K562 (cell line): ENCODE measurements around the gene SPATA21. TPM values are rescaled to one million over a fixed set of nuclear protein-coding genes. Genes with fewer than 3 reads are reported as not detected.

Source experiments
- GABPB2 ChIP-seq: fragments of 250-450 bp; sonication (Bioruptor Pico); conservative IDR thresholded peaks from 2 replicates; pipeline ENCODE4 v1.5.1; 2021; ENCODE audit warnings: mild to moderate bottlenecking
- MAZ ChIP-seq, 2 experiments: fragments of 450-650 bp in 1 of 2; sonication (generic) in 1 of 2; formaldehyde crosslinking; IDR thresholded peaks in 1 of 2; conservative IDR thresholded peaks in 1 of 2; 2 replicates each; pipeline versions ENCODE4 v1.4.0 to v1.5.0; 2020; ENCODE audit warnings: mild to moderate bottlenecking in 1 of 2, missing genetic modification reagents in 1 of 2
- MCM7 ChIP-seq, 2 experiments: fragments of 450-650 bp; IDR thresholded peaks; 2 replicates each; pipeline ENCODE4 v1.6.1; 2016 to 2018
- PRPF4 ChIP-seq: fragments of 200-400 bp; formaldehyde crosslinking; IDR thresholded peaks from one replicate; pipeline ENCODE4 v1.6.1; 2017; ENCODE audit warnings: low read length, low read depth, mild to moderate bottlenecking; ENCODE audit not compliant: insufficient read depth, poor library complexity, severe bottlenecking
- RFX7 ChIP-seq: fragments of 250-450 bp; sonication (Bioruptor Pico); IDR thresholded peaks from 2 replicates; pipeline ENCODE4 v1.5.1; 2021; ENCODE audit warnings: mild to moderate bottlenecking
- SLC30A9 ChIP-seq: fragments of 250-450 bp; sonication (Bioruptor Pico); IDR thresholded peaks from 2 replicates; pipeline ENCODE4 v1.8.0; 2022; ENCODE audit warnings: mild to moderate bottlenecking, moderate library complexity
- SOX6 ChIP-seq: fragments of 450-650 bp; IDR thresholded peaks from 2 replicates; pipeline ENCODE4 v1.6.1; 2014; ENCODE audit warnings: mild to moderate bottlenecking
- TBL1XR1 ChIP-seq, 2 experiments: IDR thresholded peaks; 2 replicates each; pipeline ENCODE4 v1.6.1; 2012; ENCODE audit warnings: improper control_type of control experiment in 2 of 2, low read length in 2 of 2, mild to moderate bottlenecking in 1 of 2
- WHSC1 ChIP-seq: IDR thresholded peaks from one replicate; pipeline ENCODE4 v1.6.1; 2012; ENCODE audit warnings: low read length, control low read depth, inconsistent platforms
- ZNF133 ChIP-seq: fragments of 250-450 bp; sonication (Bioruptor Pico); IDR thresholded peaks from 2 replicates; pipeline ENCODE4 v1.4.0; 2020; ENCODE audit warnings: mild to moderate bottlenecking
- ZNF146 ChIP-seq: IDR thresholded peaks from one replicate; pipeline ENCODE4 v1.6.1; 2018; ENCODE audit warnings: missing compliant biosample characterization; ENCODE audit not compliant: unreplicated experiment
- ZNF174 ChIP-seq: fragments of 250-450 bp; sonication (Bioruptor Pico); IDR thresholded peaks from 2 replicates; pipeline ENCODE4 v1.4.0; 2020; ENCODE audit warnings: mild to moderate bottlenecking
- ZNF217 ChIP-seq: sonication (generic); formaldehyde crosslinking; IDR thresholded peaks from 2 replicates; pipeline ENCODE4 v1.8.0; 2022; ENCODE audit warnings: mild to moderate bottlenecking, missing genetic modification reagents
- ZNF263 ChIP-seq: sonication (generic); formaldehyde crosslinking; IDR thresholded peaks from 2 replicates; pipeline ENCODE4 v1.8.0; 2022; ENCODE audit warnings: mild to moderate bottlenecking, missing genetic modification reagents, borderline replicate concordance
- ZNF507 ChIP-seq: conservative IDR thresholded peaks from 2 replicates; pipeline ENCODE4 v1.6.1; 2017; ENCODE audit warnings: missing genetic modification characterization, missing compliant biosample characterization
- ZSCAN29 ChIP-seq: fragments of 450-650 bp; IDR thresholded peaks from 2 replicates; pipeline ENCODE4 v1.6.1; 2017
- polyA plus RNA-seq, 8 experiments: library from polyadenylated mRNA; depleted of rRNA in 4 of 8; stranded (reverse) in 5 of 8; unstranded in 3 of 8; fragments of >200 nt; fragmentation: Nextera tagmentation in 2 of 8; fragmentation: Illumina TruSeq in 1 of 8; extraction: Ambion mirVana in 2 of 8; extraction: Trizol in 1 of 8; gene quantifications; 2 replicates each; pipeline versions ENCODE4 v1.2.1 to v1.2.3, GENCODE V29; 2011 to 2014; ENCODE audit warnings: inconsistent platforms in 1 of 8, missing spikeins in 1 of 8
- total RNA-seq, 7 experiments: library from RNA; depleted of rRNA in 6 of 7; stranded (reverse); fragments of >200 nt in 6 of 7; fragmentation: Illumina TruSeq in 2 of 7; extraction: Trizol in 2 of 7; gene quantifications; 2 replicates each; pipeline versions ENCODE4 v1.2.1 to v1.2.3, GENCODE V29; 2011 to 2021; ENCODE audit warnings: low replicate concordance in 1 of 7
- TF ChIP-seq, protein P1 (sequence below): fragments of 150-350 bp; IDR thresholded peaks from 2 replicates; pipeline ENCODE4 v1.6.1; 2014; ENCODE audit warnings: low read depth, mild to moderate bottlenecking, low read length, borderline replicate concordance
- TF ChIP-seq, protein P2 (sequence below): sonication (generic); formaldehyde crosslinking; IDR thresholded peaks from 2 replicates; pipeline ENCODE4 v1.8.1; 2023; ENCODE audit warnings: mild to moderate bottlenecking, missing genetic modification reagents
- TF ChIP-seq, protein P3 (sequence below): IDR thresholded peaks from 2 replicates; pipeline ENCODE4 v1.6.1; 2014; ENCODE audit warnings: antibody characterized with exemption
- TF ChIP-seq, protein P4 (sequence below), 2 experiments: fragments of 450-650 bp; IDR thresholded peaks; 2 replicates each; pipeline ENCODE4 v1.6.1; 2016

Gene SPATA21
- total and polyA plus RNA-seq, 9 of the 15 experiments (the other 6 are each of a cell fraction or from before 2014, with no cell fraction given): 0.10 to 0.36 (median 0.13) TPM; not detected in 3

DNA sequence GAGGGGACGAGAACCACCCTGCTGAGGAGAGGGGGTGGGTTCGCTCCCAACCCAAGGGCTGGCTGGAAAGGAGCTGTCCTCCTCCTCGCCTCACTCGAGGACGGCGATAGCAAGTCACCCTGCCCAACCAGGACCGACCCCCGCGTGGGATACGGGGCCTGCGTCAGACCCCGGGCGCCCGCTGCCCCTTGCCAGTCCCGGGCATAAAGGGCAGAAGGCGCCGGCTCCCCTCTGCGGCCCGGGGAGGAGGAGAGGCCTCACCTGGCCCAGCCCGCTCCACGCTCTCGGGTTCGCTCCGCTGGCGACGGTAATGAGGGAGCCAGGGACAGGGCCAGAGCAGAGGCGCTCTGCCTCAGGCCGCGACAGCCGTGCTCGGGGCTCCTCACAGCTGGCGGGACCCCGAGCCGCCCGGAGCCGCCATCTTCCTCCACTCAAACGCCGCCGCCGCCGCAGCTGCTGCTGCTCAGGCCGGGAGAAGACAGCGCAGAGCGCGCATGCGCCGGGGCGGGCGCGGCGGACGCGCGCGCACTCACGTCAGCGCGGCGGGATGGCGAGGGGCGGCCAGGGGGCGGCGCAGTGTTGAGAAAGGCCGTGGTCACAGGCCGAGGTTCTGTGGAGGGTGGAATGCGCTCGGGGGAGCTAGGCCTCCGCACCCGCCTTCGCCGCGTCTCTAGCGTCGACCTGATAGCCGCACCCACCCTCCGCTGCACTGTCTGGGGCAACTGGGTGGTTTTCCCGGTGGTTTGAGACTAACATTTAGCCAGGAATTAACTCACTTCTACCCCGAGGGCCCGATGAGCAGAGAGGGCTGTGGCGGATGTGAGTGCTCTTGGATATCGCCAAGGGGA lies 85.0 kb downstream of the SPATA21 start, which contains the start of gene FBXO42 (continued):
- TF ChIP-seq ZNF263 (CRISPR knock-in tag): peak; percentile 57; the same call in 1 of the 2 replicates
- TF ChIP-seq GABPB2: no peak; the same call in 1 of the 2 replicates
- no peak for TF ChIP-seq ZNF507 (tag)
- TF ChIP-seq SLC30A9: no peak
- TF ChIP-seq, protein P1, sequence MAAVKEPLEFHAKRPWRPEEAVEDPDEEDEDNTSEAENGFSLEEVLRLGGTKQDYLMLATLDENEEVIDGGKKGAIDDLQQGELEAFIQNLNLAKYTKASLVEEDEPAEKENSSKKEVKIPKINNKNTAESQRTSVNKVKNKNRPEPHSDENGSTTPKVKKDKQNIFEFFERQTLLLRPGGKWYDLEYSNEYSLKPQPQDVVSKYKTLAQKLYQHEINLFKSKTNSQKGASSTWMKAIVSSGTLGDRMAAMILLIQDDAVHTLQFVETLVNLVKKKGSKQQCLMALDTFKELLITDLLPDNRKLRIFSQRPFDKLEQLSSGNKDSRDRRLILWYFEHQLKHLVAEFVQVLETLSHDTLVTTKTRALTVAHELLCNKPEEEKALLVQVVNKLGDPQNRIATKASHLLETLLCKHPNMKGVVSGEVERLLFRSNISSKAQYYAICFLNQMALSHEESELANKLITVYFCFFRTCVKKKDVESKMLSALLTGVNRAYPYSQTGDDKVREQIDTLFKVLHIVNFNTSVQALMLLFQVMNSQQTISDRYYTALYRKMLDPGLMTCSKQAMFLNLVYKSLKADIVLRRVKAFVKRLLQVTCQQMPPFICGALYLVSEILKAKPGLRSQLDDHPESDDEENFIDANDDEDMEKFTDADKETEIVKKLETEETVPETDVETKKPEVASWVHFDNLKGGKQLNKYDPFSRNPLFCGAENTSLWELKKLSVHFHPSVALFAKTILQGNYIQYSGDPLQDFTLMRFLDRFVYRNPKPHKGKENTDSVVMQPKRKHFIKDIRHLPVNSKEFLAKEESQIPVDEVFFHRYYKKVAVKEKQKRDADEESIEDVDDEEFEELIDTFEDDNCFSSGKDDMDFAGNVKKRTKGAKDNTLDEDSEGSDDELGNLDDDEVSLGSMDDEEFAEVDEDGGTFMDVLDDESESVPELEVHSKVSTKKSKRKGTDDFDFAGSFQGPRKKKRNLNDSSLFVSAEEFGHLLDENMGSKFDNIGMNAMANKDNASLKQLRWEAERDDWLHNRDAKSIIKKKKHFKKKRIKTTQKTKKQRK: no peak
- TF ChIP-seq MCM7 (IDR thresholded peaks at IDR 0.05): no peak
- no peak for TF ChIP-seq RFX7 (CRISPR knock-in tag)
- TF ChIP-seq, protein P2, sequence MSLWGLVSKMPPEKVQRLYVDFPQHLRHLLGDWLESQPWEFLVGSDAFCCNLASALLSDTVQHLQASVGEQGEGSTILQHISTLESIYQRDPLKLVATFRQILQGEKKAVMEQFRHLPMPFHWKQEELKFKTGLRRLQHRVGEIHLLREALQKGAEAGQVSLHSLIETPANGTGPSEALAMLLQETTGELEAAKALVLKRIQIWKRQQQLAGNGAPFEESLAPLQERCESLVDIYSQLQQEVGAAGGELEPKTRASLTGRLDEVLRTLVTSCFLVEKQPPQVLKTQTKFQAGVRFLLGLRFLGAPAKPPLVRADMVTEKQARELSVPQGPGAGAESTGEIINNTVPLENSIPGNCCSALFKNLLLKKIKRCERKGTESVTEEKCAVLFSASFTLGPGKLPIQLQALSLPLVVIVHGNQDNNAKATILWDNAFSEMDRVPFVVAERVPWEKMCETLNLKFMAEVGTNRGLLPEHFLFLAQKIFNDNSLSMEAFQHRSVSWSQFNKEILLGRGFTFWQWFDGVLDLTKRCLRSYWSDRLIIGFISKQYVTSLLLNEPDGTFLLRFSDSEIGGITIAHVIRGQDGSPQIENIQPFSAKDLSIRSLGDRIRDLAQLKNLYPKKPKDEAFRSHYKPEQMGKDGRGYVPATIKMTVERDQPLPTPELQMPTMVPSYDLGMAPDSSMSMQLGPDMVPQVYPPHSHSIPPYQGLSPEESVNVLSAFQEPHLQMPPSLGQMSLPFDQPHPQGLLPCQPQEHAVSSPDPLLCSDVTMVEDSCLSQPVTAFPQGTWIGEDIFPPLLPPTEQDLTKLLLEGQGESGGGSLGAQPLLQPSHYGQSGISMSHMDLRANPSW (CRISPR knock-in tag): no peak
- no peak for TF ChIP-seq ZNF174
- TF ChIP-seq WHSC1: no peak
- TF ChIP-seq, protein P3, sequence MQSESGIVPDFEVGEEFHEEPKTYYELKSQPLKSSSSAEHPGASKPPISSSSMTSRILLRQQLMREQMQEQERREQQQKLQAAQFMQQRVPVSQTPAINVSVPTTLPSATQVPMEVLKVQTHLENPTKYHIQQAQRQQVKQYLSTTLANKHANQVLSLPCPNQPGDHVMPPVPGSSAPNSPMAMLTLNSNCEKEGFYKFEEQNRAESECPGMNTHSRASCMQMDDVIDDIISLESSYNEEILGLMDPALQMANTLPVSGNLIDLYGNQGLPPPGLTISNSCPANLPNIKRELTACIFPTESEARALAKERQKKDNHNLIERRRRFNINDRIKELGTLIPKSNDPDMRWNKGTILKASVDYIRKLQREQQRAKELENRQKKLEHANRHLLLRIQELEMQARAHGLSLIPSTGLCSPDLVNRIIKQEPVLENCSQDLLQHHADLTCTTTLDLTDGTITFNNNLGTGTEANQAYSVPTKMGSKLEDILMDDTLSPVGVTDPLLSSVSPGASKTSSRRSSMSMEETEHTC: no peak
- TF ChIP-seq MAZ (CRISPR knock-in tag; conservative IDR thresholded peaks at IDR 0.05 in 1 of 2, IDR thresholded peaks at IDR 0.05 in 1 of 2): peak; percentile 72 to 93
- no peak for TF ChIP-seq ZSCAN29
- TF ChIP-seq, protein P4, sequence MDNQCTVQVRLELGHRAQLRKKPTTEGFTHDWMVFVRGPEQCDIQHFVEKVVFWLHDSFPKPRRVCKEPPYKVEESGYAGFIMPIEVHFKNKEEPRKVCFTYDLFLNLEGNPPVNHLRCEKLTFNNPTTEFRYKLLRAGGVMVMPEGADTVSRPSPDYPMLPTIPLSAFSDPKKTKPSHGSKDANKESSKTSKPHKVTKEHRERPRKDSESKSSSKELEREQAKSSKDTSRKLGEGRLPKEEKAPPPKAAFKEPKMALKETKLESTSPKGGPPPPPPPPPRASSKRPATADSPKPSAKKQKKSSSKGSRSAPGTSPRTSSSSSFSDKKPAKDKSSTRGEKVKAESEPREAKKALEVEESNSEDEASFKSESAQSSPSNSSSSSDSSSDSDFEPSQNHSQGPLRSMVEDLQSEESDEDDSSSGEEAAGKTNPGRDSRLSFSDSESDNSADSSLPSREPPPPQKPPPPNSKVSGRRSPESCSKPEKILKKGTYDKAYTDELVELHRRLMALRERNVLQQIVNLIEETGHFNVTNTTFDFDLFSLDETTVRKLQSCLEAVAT (IDR thresholded peaks at IDR 0.05): peak in 1 of 2 experiments; percentile 43; a peak in 1 of 4 replicates
- TF ChIP-seq ZNF146: no peak
- peak in 1 of 2 experiments; percentile 2; a peak in 1 of 4 replicates for TF ChIP-seq TBL1XR1 (IDR thresholded peaks at IDR 0.05; ENCODE audit: low read length in 2 of 2)
- TF ChIP-seq PRPF4: no peak
- TF ChIP-seq ZNF133 (CRISPR knock-in tag): peak; percentile 63; the same call in 1 of the 2 replicates
- no peak for TF ChIP-seq ZNF217 (CRISPR knock-in tag)
- peak; percentile 73 for TF ChIP-seq SOX6
